ENCODE results near the gene GOLGA6L26. TPM values are rescaled to one million over a fixed set of nuclear protein-coding genes. Genes with fewer than 3 reads are reported as not detected.
"Not testable (repeated sequence)": the region's sequence is repeated elsewhere in the genome, so short reads cannot be mapped to it uniquely, and the experiment has no call there.

The GOLGA6L26 gene
- total and polyA plus RNA-seq, 4 donors = not detected

- 75% methylated on average over 2 of the region's 2 CpGs for WGBS
- no peaks in the 10 kb centered on the region for H3K4me1 ChIP-seq (ENCODE audit: control insufficient read depth in 4 of 4, insufficient read depth in 4 of 4, low read length in 3 of 4)
- H3K9me3 ChIP-seq (ENCODE audit: control insufficient read depth in 4 of 4, low read length in 3 of 4) = no peaks in the 10 kb centered on the region
- H3K27me3 ChIP-seq (ENCODE audit: control insufficient read depth in 4 of 4, insufficient read depth in 4 of 4, low read length in 3 of 4) = no peaks in the 10 kb centered on the region
- TF ChIP-seq YY1 (IDR thresholded peaks at IDR 0.05) (no peak), SP1 (IDR thresholded peaks at IDR 0.05) (no peak), JUND (IDR thresholded peaks at IDR 0.05) (no peak), ATF3 (IDR thresholded peaks at IDR 0.05) (no peak), GABPA (IDR thresholded peaks at IDR 0.05 in 1 of 2, conservative IDR thresholded peaks at IDR 0.05 in 1 of 2) (no peak), HNF4G (IDR thresholded peaks at IDR 0.05) (no peak), FOXA2 (IDR thresholded peaks at IDR 0.05) (no peak), FOXA1 (IDR thresholded peaks at IDR 0.05) (no peak), ZBTB33 (IDR thresholded peaks at IDR 0.05) (no peak)
- no peaks in the 10 kb centered on the region for H3K36me3 ChIP-seq (ENCODE audit: control insufficient read depth in 4 of 4, insufficient read depth in 3 of 4, low read depth in 1 of 4, low read length in 3 of 4)
- H3K27ac ChIP-seq (ENCODE audit: low read depth in 1 of 2, low read length in 2 of 2) = no peak overlapping the region
- no peak for DNase-seq (ENCODE audit: low spot score)
- H3K4me3 ChIP-seq (ENCODE audit: low read depth in 1 of 3, low read length in 3 of 3) = no peak overlapping the region
- H3K9ac ChIP-seq (ENCODE audit: low read depth in 1 of 2, low read length in 2 of 2) = no peak overlapping the region
Observed at GRCh38 chr15:23370578-23370977, 36.6 kb upstream of the GOLGA6L26 start.

GRCh38 chr15:23364261-23364660 is 30.3 kb upstream of the GOLGA6L26 start:
- 57% methylated on average over 6 of the region's 9 CpGs for WGBS
- H3K27ac ChIP-seq (ENCODE audit: low read depth in 1 of 2, low read length in 2 of 2); DNase-seq (ENCODE audit: low spot score); H3K4me1 ChIP-seq (ENCODE audit: control insufficient read depth in 4 of 4, insufficient read depth in 4 of 4, low read length in 3 of 4); H3K27me3 ChIP-seq (ENCODE audit: control insufficient read depth in 4 of 4, insufficient read depth in 4 of 4, low read length in 3 of 4); H3K9ac ChIP-seq (ENCODE audit: low read depth in 1 of 2, low read length in 2 of 2); H3K4me3 ChIP-seq (ENCODE audit: low read depth in 1 of 3, low read length in 3 of 3); H3K36me3 ChIP-seq (ENCODE audit: control insufficient read depth in 4 of 4, insufficient read depth in 3 of 4, low read depth in 1 of 4, low read length in 3 of 4); H3K9me3 ChIP-seq (ENCODE audit: control insufficient read depth in 4 of 4, low read length in 3 of 4): not testable (repeated sequence)

GRCh38 chr15:23362622-23363021 is 28.6 kb upstream of the GOLGA6L26 start:
- not testable (repeated sequence) for H3K4me3 ChIP-seq (ENCODE audit: low read depth in 1 of 3, low read length in 3 of 3); H3K36me3 ChIP-seq (ENCODE audit: control insufficient read depth in 4 of 4, insufficient read depth in 3 of 4, low read depth in 1 of 4, low read length in 3 of 4); H3K4me1 ChIP-seq (ENCODE audit: control insufficient read depth in 4 of 4, insufficient read depth in 4 of 4, low read length in 3 of 4); H3K9me3 ChIP-seq (ENCODE audit: control insufficient read depth in 4 of 4, low read length in 3 of 4); H3K9ac ChIP-seq (ENCODE audit: low read depth in 1 of 2, low read length in 2 of 2); H3K27me3 ChIP-seq (ENCODE audit: control insufficient read depth in 4 of 4, insufficient read depth in 4 of 4, low read length in 3 of 4); DNase-seq (ENCODE audit: low spot score); H3K27ac ChIP-seq (ENCODE audit: low read depth in 1 of 2, low read length in 2 of 2)
- 88% methylated on average over 2 of the region's 5 CpGs for WGBS

GRCh38 chr15:23354448-23354847 is 20.5 kb upstream of the GOLGA6L26 start, which contains the start of gene GOLGA8S:
Gene GOLGA8S (plus strand): TSS chr15:23354748. CDS start chr15:23354810, 62 bp downstream.
- not testable (repeated sequence) for H3K4me1 ChIP-seq (ENCODE audit: control insufficient read depth in 4 of 4, insufficient read depth in 4 of 4, low read length in 3 of 4); H3K9ac ChIP-seq (ENCODE audit: low read depth in 1 of 2, low read length in 2 of 2); H3K27ac ChIP-seq (ENCODE audit: low read depth in 1 of 2, low read length in 2 of 2); H3K36me3 ChIP-seq (ENCODE audit: control insufficient read depth in 4 of 4, insufficient read depth in 3 of 4, low read depth in 1 of 4, low read length in 3 of 4); H3K9me3 ChIP-seq (ENCODE audit: control insufficient read depth in 4 of 4, low read length in 3 of 4); DNase-seq (ENCODE audit: low spot score); H3K4me3 ChIP-seq (ENCODE audit: low read depth in 1 of 3, low read length in 3 of 3); H3K27me3 ChIP-seq (ENCODE audit: control insufficient read depth in 4 of 4, insufficient read depth in 4 of 4, low read length in 3 of 4)
- WGBS = no CpG with 5 or more reads among the region's 8 CpGs

GRCh38 chr15:23311233-23311632 is 22.8 kb downstream of the GOLGA6L26 start:
- 92% methylated on average over 13 of the region's 13 CpGs for WGBS
- H3K9ac ChIP-seq (ENCODE audit: low read depth in 1 of 2, low read length in 2 of 2); H3K27me3 ChIP-seq (ENCODE audit: control insufficient read depth in 4 of 4, insufficient read depth in 4 of 4, low read length in 3 of 4); H3K27ac ChIP-seq (ENCODE audit: low read depth in 1 of 2, low read length in 2 of 2); H3K9me3 ChIP-seq (ENCODE audit: control insufficient read depth in 4 of 4, low read length in 3 of 4); H3K4me3 ChIP-seq (ENCODE audit: low read depth in 1 of 3, low read length in 3 of 3); H3K4me1 ChIP-seq (ENCODE audit: control insufficient read depth in 4 of 4, insufficient read depth in 4 of 4, low read length in 3 of 4); DNase-seq (ENCODE audit: low spot score): not testable (repeated sequence)
- H3K36me3 ChIP-seq (ENCODE audit: control insufficient read depth in 4 of 4, insufficient read depth in 3 of 4, low read depth in 1 of 4, low read length in 3 of 4) = peaks cover 9 to 21% (median 16%) of the 10 kb centered on the region in 4 donors

GRCh38 chr15:23305921-23306320 is 28.1 kb downstream of the GOLGA6L26 start:
- not testable (repeated sequence) for DNase-seq (ENCODE audit: low spot score); H3K27me3 ChIP-seq (ENCODE audit: control insufficient read depth in 4 of 4, insufficient read depth in 4 of 4, low read length in 3 of 4); H3K9me3 ChIP-seq (ENCODE audit: control insufficient read depth in 4 of 4, low read length in 3 of 4); H3K9ac ChIP-seq (ENCODE audit: low read depth in 1 of 2, low read length in 2 of 2); H3K27ac ChIP-seq (ENCODE audit: low read depth in 1 of 2, low read length in 2 of 2); H3K4me3 ChIP-seq (ENCODE audit: low read depth in 1 of 3, low read length in 3 of 3); H3K4me1 ChIP-seq (ENCODE audit: control insufficient read depth in 4 of 4, insufficient read depth in 4 of 4, low read length in 3 of 4)
- peaks cover 5 to 20% (median 13%) of the 10 kb centered on the region in 4 donors for H3K36me3 ChIP-seq (ENCODE audit: control insufficient read depth in 4 of 4, insufficient read depth in 3 of 4, low read depth in 1 of 4, low read length in 3 of 4)
- WGBS = 96% methylated on average over 7 of the region's 7 CpGs

GRCh38 chr15:23304805-23305204 is 29.2 kb downstream of the GOLGA6L26 start:
- Histone ChIP-seq H3K36me3 (ENCODE audit: control insufficient read depth in 4 of 4, insufficient read depth in 3 of 4, low read depth in 1 of 4, low read length in 3 of 4) (peaks cover under 1 to 11% (median 6%) of the 10 kb centered on the region in 4 donors), H3K4me3 (ENCODE audit: low read depth in 1 of 3, low read length in 3 of 3) (peak overlapping the region in 1 of 3 donors; percentile 7)
- 54% methylated on average over 4 of the region's 4 CpGs for WGBS
- H3K4me1 ChIP-seq (ENCODE audit: control insufficient read depth in 4 of 4, insufficient read depth in 4 of 4, low read length in 3 of 4); H3K9me3 ChIP-seq (ENCODE audit: control insufficient read depth in 4 of 4, low read length in 3 of 4); H3K9ac ChIP-seq (ENCODE audit: low read depth in 1 of 2, low read length in 2 of 2); DNase-seq (ENCODE audit: low spot score); H3K27ac ChIP-seq (ENCODE audit: low read depth in 1 of 2, low read length in 2 of 2); H3K27me3 ChIP-seq (ENCODE audit: control insufficient read depth in 4 of 4, insufficient read depth in 4 of 4, low read length in 3 of 4): not testable (repeated sequence)

Measured in liver (tissue), 9 donors.